ENCODE measurements around the gene NUBP2. TPM values are rescaled to one million over a fixed set of nuclear protein-coding genes. Genes with fewer than 3 reads are reported as not detected.

NUBP2 gene
- total RNA-seq, 1 donor from 2014 or later = 28.0 TPM

DNA sequence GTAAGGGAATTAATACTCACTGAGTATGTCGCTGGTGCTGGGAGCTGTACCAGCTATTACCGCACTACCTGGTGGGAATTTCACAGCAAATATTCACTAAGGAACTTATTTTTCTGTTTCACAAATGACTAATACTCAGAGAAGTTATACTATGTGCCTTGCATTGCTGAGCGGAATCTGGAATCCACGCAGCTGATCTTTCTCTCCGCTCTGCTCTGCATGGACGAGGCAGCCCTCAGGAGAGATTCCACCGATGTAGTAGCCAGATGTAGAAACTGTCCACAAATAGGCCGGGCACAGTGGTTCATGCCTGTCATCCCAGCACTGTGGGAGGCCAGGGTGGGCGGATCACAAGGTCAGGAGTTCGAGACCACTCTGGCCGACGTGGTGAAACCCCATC, 28.6 kb upstream of the NUBP2 start:
- DNase-seq (ENCODE audit: low spot score) (no peak), ATAC-seq (no peak)
- intact Hi-C loops (cut with DNase I) = no loop called here

DNA sequence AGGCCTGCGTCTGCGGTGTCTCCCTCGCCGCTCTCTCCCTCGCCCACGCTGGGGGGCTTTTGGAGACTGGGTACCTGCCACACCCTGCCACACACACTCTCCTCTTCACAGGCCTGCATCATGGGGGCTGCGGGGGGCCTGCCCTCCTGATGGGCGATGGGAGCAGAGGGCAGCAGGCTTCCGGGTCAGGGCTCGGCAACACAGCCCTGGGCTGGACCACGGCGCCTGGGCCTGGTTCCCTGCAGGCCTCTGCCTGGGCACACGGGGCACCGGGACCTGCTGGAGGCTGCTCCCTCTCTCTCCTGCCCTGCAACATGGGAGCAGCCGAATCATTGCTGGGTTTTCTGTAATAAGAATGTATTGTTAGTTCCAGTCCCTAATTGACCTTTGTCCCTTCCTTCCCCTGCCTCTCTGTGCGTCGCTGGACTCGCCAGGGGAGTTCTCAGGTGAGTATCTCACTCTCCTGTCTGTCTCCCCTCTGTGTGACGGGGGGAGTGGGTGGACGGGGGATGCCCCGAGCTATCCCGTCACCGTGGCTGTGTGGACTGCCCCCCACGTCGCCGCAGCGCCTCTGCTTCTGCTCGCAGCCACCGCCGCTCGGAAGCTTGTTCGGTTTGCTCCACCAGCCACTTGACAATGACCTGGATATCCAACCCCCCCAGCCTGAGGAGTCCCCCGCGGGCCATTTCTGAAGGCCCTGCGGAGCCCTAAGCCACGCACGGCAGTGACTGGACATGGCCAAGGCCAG, 24.9 kb upstream of the NUBP2 start:
- DNase-seq (ENCODE audit: low spot score) = no peak
- intact Hi-C loops (cut with DNase I) = no loop called here

DNA sequence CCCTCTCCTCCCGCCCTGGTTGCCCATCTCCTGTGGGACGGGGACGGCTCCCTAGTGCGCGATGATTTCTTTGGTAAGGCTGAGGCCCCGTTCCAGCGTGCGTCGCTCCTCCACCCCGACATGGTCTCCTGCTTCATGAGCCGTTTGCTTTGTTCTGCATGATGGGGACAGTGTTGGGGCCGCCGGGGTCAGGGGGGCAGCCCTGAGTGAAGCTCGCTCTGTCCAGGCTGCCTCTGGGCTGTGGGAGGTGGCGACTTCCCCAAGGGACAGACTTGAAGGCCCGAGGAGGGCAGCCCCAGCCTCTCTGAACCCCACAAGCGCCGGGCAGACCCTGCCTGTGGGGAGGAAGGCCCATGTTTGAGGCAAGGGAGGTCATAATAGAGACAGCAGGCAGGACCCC, 23.8 kb upstream of the NUBP2 start:
- ATAC-seq (no peak), DNase-seq (ENCODE audit: low spot score) (no peak)
- intact Hi-C loops (cut with DNase I) = no loop called here

More for the DNA sequence above, 24.9 kb upstream of the NUBP2 start:
- ATAC-seq = no peak

GRCh38 chr16:1759511-1759910, 23.2 kb upstream of the NUBP2 start:
- no peak for ATAC-seq
- no peak for DNase-seq (ENCODE audit: low spot score)
- intact Hi-C loops (cut with DNase I) = no loop called here

DNA sequence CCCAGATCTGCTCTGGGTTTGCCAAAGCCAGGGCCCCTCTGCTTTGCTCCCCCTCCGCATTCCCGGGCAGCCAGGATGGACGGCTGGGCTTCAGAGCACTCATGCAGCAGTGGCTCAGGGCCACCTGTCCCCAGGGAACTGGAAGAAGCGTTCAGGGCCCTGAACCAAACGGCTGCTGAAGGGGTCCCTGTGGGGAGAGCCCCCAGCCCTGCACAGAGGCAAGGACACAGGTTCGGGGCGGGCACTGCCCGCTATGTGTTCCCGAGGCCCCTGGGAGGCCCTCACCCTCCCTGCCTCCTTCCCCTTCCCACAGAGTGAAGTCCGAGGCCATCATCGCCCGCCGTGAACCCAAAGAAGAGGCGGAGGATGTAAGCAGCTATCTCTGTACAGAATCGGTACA, 21.8 kb upstream of the NUBP2 start:
- intact Hi-C loops (cut with DNase I) = no loop called here
- ATAC-seq (no peak), DNase-seq (ENCODE audit: low spot score) (peak; percentile 49)

GRCh38 chr16:1761751-1762150, 21.0 kb upstream of the NUBP2 start:
- no peak for ATAC-seq
- DNase-seq (ENCODE audit: low spot score) = no peak
- intact Hi-C loops (cut with DNase I) = no loop called here

GRCh38 chr16:1762196-1762878, 20.4 kb upstream of the NUBP2 start:
- DNase-seq (ENCODE audit: low spot score) (no peak), ATAC-seq (no peak)
- intact Hi-C loops (cut with DNase I) = no loop called here

DNA sequence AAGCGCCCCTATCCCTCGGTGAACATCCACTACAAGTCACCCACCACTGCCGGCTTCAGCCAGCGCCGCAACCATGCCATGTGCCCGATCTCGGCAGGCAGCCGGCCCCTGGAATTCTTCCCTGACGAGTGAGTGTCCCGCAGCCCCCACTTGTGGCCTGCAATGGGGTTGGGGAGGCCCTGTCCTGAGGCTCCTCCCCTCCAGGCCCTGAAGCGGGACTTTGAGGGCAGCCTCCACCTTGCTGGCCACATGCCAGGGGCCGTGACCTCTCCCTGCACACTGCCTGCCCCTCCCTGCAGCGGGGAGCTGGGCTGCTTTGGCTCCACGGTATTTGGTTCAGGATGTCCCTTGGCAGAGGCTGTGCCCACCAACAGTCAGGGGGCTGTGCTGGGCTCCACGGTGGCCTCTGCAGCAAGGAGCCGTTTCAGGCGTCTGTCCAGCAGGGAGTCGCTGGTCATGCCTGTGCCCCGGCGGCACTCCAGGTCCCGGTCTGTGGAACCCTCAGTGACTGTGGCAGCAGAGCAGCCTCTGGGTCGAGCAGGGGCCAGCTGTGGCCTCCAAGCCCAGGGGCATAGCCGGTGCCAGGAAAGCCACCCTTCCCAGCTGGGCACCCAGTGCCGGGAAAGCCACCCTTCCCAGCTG, 19.8 kb upstream of the NUBP2 start:
- DNase-seq (ENCODE audit: low spot score) (no peak), ATAC-seq (no peak)
- intact Hi-C loops (cut with DNase I) = no loop called here

DNA sequence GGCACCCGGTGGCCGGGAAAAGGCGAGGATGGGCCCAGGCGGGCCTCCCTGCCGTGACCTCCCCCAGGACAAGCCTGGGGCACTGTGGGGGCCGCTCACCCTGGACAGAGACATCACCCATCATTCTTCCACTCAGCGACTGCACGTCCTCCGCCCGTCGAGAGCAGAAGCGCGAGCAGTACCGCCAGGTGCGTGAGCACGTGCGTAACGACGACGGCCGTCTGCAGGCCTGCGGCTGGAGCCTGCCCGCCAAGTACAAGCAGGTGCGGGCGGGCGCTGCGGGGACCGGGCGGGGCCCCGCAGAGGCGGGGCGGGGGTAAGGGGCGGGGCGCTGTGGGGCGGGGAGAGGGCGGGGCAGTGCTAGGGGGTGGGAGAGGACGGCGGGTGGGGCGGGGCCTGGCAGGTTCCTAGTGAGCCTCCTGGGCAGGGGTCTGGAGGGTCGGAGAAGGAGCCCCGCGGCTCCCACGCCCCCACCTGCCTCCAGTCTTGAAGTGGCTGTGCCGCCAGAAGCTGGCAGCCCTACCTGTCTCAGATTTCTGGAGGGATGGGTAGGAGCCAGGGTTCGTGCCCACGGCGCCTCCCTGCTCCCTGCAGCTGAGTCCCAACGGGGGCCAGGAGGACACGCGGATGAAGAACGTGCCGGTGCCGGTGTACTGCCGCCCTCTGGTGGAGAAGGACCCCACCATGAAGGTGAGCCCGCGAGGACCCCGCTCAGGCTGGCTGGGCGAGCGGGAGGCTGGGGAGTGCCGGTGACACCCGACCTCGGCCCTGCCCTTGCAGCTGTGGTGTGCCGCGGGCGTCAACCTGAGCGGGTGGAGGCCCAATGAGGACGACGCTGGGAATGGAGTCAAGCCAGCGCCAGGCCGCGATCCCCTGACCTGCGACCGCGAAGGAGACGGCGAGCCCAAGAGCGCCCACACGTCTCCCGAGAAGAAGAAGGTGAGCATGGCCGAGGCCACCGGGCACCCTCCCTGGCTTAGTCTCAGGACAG, 18.9 kb upstream of the NUBP2 start:
- DNase-seq (ENCODE audit: low spot score) (no peak), ATAC-seq (peak; percentile 6)
- intact Hi-C loops (cut with DNase I) = no loop called here

DNA sequence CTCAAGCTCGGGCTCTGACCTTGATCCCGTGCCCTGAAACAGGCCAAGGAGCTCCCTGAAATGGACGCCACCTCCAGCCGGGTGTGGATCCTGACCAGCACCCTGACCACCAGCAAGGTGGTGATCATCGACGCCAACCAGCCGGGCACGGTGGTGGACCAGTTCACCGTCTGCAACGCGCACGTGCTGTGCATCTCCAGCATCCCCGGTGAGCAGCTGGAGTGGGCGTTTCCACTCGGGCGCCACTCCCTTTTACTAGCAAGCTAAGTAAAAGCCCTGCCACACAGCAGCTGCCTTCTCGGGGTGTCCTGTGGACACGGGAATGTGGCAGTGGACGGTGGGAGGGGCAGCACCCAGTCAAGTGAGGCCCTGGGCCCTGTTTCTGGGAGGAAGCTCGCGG, 17.8 kb upstream of the NUBP2 start:
- intact Hi-C loops (cut with DNase I) = loop anchor here (5.0 kb wide), 1 partner anchor 963 kb away; the partner anchor contains the start of gene GNG13
- ATAC-seq (no peak), DNase-seq (ENCODE audit: low spot score) (no peak)

- ATAC-seq (no peak), DNase-seq (ENCODE audit: low spot score) (no peak)
- intact Hi-C loops (cut with DNase I) = loop anchor here (5.0 kb wide), 1 partner anchor 964 kb away; the partner anchor contains the start of gene GNG13
Observed at GRCh38 chr16:1765826-1766225, 16.9 kb upstream of the NUBP2 start.

- ATAC-seq (no peak), DNase-seq (ENCODE audit: low spot score) (no peak)
- intact Hi-C loops (cut with DNase I) = loop anchor here (5.0 kb wide), 1 partner anchor 964 kb away; the partner anchor contains the start of gene GNG13
Observed at GRCh38 chr16:1766231-1766630, 16.5 kb upstream of the NUBP2 start.

- intact Hi-C loops (cut with DNase I) = loop anchor here (5.0 kb wide), 1 partner anchor 964 kb away; the partner anchor contains the start of gene GNG13
- no peak for DNase-seq (ENCODE audit: low spot score)
- no peak for ATAC-seq
Observed at GRCh38 chr16:1766701-1767100, 16.1 kb upstream of the NUBP2 start.

DNA sequence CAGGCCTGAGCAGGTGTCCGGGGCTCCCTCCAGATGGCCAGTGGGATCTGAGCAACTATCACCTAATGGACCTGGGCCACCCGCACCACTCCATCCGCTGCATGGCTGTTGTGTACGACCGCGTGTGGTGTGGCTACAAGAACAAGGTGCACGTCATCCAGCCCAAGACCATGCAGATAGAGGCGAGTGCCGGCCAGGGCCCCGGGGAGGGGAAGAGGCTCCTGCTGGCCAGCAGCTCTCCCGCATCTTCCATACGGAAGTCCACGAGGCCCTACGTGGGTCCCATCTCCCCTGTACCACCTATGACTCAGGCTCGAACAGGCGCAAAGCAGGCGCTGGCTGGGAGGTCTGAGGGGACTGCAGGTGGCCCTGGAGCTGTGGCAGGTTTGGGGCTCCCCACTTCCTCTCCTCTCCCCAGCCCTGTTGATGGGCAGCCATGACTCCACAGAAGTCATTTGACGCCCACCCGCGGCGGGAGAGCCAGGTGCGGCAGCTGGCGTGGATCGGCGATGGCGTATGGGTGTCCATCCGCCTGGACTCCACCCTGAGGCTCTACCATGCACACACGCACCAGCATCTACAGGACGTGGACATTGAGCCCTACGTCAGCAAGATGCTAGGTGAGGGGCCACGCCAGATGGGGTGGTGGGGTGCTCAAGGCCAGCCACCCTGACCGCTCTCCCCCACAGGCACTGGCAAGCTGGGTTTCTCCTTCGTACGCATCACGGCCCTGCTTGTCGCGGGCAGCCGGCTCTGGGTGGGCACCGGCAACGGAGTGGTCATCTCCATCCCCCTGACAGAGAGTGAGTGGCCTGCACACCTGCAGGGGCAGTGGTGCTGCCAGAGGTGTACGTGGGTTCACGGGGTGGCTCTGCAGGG, 15.4 kb upstream of the NUBP2 start:
- DNase-seq (ENCODE audit: low spot score) (no peak), ATAC-seq (no peak)
- intact Hi-C loops (cut with DNase I) = loop anchor here (5.0 kb wide), 1 partner anchor 965 kb away; the partner anchor contains the start of gene GNG13

GRCh38 chr16:1768061-1768766, 14.5 kb upstream of the NUBP2 start:
- DNase-seq (ENCODE audit: low spot score) (no peak), ATAC-seq (no peak)
- intact Hi-C loops (cut with DNase I) = loop anchor here (5.0 kb wide), 1 partner anchor 966 kb away; the partner anchor contains the start of gene GNG13

- no peak for ATAC-seq
- DNase-seq (ENCODE audit: low spot score) = no peak
- intact Hi-C loops (cut with DNase I) = loop anchor here (5.0 kb wide), 1 partner anchor 967 kb away; the partner anchor contains the start of gene GNG13
Observed at GRCh38 chr16:1768767-1769401, 13.9 kb upstream of the NUBP2 start.

All from sciatic nerve (tissue), 2 donors.